Fibroblast of the aortic adventitia (primary cell): ENCODE data around the gene KCP. TPM values are rescaled to one million over a fixed set of nuclear protein-coding genes. Genes with fewer than 3 reads are reported as not detected.

ENCODE experiments used
- DNase-seq: peaks from one replicate; pipeline ENCODE4 v3.0.0-alpha.2; 2010; ENCODE audit warnings: low read depth
- H3K4me3 ChIP-seq: 2 replicates; pipeline ENCODE4 v1.5.1; 2011; ENCODE audit warnings: low read depth, mild to moderate bottlenecking, control low read depth, low read length, moderate library complexity
- total RNA-seq: library from RNA; depleted of rRNA; stranded (reverse); fragments of >200 nt; gene quantifications from 2 replicates; pipeline ENCODE4 v1.2.3, GENCODE V29; 2012; ENCODE audit warnings: low replicate concordance
- TF ChIP-seq, protein P1 (sequence below): IDR thresholded peaks from 2 replicates; pipeline ENCODE4 v1.5.1; 2011; ENCODE audit warnings: mild to moderate bottlenecking, low read length, control low read depth, inconsistent platforms; ENCODE audit not compliant: insufficient read depth

KCP gene
- total RNA-seq, 1 donor = 0.09 TPM

DNA sequence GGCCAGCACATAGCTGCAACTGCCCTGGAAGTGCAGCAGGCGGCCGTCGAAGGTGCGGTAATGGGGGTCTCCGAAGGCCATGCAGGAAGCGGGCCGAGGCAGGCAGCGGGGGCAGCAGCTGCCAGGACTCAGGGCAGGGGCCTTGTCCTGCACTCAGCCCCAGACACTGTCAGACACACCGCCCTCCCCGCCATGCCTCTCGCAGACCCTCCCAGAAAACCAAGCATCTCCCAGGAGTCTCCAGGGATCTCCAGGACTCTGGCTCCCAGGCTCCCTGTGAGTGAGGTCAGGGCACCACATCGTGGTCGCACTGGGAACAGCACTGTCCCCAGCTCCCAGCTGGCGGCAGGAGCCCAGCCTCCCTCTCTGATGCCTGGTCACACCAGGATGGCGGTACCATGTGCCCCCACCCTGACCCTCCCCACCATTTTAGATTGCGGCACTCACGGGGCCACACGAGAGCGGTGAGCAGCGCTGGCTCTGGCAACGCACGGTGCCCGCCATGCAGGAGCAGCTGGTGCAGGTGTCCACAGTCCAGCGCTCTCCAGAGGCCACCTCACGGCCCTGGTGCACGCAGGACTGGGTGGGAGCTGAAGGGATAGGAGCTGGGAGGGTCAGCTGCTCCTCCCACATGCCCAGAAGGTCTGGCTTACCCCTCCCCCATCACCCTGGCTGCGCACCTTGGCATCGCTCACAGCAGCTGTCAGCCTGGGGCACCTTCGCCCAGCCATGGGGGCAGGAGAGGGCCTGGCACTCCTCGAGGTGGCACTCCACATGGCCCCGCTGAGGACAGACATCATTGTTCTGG lies 30.4 kb downstream of the KCP start:
- peak; percentile 64 for DNase-seq
- no peak overlapping the region for H3K4me3 ChIP-seq
- TF ChIP-seq, protein P1, sequence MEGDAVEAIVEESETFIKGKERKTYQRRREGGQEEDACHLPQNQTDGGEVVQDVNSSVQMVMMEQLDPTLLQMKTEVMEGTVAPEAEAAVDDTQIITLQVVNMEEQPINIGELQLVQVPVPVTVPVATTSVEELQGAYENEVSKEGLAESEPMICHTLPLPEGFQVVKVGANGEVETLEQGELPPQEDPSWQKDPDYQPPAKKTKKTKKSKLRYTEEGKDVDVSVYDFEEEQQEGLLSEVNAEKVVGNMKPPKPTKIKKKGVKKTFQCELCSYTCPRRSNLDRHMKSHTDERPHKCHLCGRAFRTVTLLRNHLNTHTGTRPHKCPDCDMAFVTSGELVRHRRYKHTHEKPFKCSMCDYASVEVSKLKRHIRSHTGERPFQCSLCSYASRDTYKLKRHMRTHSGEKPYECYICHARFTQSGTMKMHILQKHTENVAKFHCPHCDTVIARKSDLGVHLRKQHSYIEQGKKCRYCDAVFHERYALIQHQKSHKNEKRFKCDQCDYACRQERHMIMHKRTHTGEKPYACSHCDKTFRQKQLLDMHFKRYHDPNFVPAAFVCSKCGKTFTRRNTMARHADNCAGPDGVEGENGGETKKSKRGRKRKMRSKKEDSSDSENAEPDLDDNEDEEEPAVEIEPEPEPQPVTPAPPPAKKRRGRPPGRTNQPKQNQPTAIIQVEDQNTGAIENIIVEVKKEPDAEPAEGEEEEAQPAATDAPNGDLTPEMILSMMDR = peak; percentile 83

DNA sequence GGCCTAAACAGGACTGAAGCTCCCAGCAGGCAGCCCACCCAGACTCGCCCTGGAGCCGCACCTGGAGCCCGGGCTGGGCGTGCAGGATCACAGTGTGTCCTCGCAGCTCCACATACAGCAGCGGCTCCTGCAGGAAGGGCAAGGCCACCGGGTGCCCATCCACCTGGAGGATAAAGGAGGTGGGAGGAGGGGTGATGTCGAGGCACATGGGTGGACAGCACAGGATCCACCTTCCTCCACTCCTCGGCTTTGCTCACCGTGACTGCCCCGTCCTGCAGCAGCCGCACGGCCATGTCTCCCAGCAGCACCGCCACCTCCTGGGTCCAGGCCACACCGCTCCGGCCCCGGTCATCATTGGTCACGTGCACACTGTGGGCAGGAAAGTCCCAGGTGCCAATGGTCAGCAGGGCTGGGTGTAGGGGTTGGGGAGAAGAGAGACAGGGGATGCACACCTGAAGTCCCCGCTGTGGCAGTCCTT lies 31.0 kb downstream of the KCP start:
- DNase-seq = no peak
- H3K4me3 ChIP-seq = no peak overlapping the region
- TF ChIP-seq, protein P1 = no peak

DNA sequence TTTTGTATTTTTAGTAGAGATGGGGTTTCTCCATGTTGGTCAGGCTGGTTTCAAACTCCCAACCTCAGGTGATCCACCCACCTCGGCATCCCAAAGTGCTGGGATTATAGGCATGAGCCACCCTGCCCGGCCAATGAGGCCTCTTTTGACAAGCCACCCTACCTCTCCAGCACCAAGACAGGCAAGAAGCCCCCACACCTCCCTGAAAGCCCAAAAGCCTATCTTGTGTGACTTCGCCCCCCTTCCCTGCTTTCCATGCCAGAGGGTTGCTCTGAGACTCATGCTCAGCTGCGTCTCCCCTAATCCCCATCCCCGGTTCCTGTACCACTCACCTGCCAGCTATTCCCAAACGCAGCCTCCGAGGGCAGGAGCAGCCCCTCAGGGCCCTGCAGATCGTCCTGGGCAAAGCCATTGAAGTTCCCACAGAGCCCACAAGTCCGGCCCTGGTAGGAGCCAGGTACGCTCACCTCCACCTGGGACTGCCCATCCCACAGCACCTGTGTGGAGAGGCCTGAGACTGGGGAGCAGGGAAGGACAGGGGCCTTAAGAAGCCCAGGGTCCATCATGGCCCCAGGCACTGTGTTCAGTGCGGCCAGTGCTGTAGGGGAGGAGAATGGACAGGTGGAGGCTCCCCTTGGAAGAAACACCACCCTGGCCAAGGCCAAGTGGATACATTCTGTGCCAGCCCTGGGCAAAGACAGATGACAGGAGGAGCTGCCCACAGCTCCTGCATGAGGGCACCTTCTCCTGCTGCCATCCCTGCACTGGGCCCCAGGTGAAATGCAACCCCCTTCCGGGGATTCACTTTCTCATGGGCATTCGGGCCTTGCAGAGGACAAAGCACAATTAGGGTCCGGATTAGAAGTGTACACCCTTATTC lies 32.0 kb downstream of the KCP start:
- TF ChIP-seq, protein P1 = no peak
- no peak for DNase-seq
- no peak overlapping the region for H3K4me3 ChIP-seq

DNA sequence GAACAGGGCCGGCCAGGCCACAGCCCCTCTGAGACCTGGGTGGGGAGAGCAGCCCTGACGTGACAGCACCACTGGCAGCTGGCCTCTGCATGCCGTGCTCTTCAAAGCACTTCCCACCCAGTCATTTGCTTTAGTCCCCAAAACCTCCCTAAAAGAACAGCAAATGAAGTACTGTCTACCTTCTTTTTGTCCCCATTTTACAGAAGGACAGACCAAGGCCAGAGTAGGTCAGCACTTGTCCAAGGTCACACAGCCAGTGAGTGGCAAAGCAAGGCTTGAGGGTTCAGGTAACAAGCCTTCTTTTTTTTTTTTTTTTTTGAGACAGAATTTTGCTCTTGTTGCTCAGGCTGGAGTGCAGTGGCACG lies 32.8 kb downstream of the KCP start:
- H3K4me3 ChIP-seq = no peak overlapping the region
- DNase-seq = no peak

DNA sequence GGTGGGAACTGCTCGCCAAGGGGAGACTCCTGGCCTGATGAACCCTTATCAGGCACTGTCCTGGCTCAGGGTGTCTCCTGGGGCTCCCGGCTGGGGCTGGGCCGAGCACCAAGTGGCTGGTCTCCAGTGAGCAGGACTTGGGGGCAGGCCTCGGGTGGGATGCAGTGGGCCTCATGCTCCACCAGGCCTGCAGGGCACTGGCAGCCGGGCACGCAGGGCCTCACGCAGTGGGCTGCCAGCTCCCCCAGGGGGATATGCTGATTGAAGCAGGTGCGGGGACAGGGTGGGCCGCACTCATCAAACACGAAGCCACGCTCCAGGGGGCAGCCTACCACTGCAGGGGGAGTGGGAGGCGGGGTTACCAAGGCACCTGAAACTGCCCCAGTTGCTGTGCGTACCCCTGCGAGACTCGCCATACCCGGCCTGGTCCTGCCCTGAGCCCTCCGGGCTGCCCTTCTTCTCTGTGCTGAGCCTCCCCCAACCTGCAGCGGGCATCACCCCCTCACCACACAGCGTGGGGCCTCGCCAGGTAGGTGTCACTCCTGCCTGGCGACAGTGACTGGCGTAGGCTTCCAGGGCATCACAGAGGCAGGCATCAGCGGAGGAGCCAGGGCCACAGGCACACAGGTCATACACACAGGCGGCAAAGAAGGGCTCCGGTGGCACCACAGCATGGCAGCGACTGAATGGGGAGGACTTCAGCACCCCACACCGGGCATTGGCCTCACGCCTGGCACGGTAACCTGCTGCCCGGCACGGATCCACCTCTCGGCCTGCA lies 33.3 kb downstream of the KCP start:
- no peak overlapping the region for H3K4me3 ChIP-seq
- TF ChIP-seq, protein P1 = no peak
- no peak for DNase-seq

More for the DNA sequence above, 32.8 kb downstream of the KCP start:
- TF ChIP-seq, protein P1 = no peak

DNA sequence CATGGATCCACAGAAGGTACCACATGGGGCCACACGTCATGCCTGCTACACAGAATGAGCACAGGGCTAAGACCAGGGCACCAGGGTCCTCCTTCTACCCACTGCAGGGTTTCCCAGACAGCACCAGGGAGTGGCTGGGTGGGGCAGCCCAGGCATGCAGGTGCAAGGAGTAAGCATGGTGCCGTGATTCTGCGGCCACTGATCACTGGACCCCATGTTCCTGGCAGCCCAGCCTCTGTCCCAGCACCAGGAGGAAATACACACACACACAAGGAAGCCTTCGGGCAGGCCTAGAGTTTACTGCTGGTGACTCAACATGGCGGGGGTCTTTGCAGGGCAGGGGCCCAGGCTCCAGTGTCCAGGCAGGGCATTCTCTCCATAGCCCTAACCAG lies 33.9 kb downstream of the KCP start:
- H3K4me3 ChIP-seq = no peak overlapping the region
- no peak for DNase-seq
- TF ChIP-seq, protein P1 = no peak
